ENCODE data around the gene CTSF.

- TF ChIP-seq, protein P1, sequence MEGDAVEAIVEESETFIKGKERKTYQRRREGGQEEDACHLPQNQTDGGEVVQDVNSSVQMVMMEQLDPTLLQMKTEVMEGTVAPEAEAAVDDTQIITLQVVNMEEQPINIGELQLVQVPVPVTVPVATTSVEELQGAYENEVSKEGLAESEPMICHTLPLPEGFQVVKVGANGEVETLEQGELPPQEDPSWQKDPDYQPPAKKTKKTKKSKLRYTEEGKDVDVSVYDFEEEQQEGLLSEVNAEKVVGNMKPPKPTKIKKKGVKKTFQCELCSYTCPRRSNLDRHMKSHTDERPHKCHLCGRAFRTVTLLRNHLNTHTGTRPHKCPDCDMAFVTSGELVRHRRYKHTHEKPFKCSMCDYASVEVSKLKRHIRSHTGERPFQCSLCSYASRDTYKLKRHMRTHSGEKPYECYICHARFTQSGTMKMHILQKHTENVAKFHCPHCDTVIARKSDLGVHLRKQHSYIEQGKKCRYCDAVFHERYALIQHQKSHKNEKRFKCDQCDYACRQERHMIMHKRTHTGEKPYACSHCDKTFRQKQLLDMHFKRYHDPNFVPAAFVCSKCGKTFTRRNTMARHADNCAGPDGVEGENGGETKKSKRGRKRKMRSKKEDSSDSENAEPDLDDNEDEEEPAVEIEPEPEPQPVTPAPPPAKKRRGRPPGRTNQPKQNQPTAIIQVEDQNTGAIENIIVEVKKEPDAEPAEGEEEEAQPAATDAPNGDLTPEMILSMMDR (IDR thresholded peaks at IDR 0.05) = no peak
- TF ChIP-seq, protein P2, sequence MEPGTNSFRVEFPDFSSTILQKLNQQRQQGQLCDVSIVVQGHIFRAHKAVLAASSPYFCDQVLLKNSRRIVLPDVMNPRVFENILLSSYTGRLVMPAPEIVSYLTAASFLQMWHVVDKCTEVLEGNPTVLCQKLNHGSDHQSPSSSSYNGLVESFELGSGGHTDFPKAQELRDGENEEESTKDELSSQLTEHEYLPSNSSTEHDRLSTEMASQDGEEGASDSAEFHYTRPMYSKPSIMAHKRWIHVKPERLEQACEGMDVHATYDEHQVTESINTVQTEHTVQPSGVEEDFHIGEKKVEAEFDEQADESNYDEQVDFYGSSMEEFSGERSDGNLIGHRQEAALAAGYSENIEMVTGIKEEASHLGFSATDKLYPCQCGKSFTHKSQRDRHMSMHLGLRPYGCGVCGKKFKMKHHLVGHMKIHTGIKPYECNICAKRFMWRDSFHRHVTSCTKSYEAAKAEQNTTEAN (CRISPR knock-in tag; IDR thresholded peaks at IDR 0.05) = no peak
- TF ChIP-seq, protein P3, sequence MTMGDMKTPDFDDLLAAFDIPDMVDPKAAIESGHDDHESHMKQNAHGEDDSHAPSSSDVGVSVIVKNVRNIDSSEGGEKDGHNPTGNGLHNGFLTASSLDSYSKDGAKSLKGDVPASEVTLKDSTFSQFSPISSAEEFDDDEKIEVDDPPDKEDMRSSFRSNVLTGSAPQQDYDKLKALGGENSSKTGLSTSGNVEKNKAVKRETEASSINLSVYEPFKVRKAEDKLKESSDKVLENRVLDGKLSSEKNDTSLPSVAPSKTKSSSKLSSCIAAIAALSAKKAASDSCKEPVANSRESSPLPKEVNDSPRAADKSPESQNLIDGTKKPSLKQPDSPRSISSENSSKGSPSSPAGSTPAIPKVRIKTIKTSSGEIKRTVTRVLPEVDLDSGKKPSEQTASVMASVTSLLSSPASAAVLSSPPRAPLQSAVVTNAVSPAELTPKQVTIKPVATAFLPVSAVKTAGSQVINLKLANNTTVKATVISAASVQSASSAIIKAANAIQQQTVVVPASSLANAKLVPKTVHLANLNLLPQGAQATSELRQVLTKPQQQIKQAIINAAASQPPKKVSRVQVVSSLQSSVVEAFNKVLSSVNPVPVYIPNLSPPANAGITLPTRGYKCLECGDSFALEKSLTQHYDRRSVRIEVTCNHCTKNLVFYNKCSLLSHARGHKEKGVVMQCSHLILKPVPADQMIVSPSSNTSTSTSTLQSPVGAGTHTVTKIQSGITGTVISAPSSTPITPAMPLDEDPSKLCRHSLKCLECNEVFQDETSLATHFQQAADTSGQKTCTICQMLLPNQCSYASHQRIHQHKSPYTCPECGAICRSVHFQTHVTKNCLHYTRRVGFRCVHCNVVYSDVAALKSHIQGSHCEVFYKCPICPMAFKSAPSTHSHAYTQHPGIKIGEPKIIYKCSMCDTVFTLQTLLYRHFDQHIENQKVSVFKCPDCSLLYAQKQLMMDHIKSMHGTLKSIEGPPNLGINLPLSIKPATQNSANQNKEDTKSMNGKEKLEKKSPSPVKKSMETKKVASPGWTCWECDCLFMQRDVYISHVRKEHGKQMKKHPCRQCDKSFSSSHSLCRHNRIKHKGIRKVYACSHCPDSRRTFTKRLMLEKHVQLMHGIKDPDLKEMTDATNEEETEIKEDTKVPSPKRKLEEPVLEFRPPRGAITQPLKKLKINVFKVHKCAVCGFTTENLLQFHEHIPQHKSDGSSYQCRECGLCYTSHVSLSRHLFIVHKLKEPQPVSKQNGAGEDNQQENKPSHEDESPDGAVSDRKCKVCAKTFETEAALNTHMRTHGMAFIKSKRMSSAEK (CRISPR knock-in tag; IDR thresholded peaks at IDR 0.05; ENCODE audit: borderline replicate concordance) = no peak
- TF ChIP-seq MAX (CRISPR knock-in tag; IDR thresholded peaks at IDR 0.05) (no peak), ZBTB21 (CRISPR knock-in tag; IDR thresholded peaks at IDR 0.05; ENCODE audit: borderline replicate concordance) (no peak), JUN (CRISPR knock-in tag; IDR thresholded peaks at IDR 0.05) (no peak)
- TF ChIP-seq, protein P4, sequence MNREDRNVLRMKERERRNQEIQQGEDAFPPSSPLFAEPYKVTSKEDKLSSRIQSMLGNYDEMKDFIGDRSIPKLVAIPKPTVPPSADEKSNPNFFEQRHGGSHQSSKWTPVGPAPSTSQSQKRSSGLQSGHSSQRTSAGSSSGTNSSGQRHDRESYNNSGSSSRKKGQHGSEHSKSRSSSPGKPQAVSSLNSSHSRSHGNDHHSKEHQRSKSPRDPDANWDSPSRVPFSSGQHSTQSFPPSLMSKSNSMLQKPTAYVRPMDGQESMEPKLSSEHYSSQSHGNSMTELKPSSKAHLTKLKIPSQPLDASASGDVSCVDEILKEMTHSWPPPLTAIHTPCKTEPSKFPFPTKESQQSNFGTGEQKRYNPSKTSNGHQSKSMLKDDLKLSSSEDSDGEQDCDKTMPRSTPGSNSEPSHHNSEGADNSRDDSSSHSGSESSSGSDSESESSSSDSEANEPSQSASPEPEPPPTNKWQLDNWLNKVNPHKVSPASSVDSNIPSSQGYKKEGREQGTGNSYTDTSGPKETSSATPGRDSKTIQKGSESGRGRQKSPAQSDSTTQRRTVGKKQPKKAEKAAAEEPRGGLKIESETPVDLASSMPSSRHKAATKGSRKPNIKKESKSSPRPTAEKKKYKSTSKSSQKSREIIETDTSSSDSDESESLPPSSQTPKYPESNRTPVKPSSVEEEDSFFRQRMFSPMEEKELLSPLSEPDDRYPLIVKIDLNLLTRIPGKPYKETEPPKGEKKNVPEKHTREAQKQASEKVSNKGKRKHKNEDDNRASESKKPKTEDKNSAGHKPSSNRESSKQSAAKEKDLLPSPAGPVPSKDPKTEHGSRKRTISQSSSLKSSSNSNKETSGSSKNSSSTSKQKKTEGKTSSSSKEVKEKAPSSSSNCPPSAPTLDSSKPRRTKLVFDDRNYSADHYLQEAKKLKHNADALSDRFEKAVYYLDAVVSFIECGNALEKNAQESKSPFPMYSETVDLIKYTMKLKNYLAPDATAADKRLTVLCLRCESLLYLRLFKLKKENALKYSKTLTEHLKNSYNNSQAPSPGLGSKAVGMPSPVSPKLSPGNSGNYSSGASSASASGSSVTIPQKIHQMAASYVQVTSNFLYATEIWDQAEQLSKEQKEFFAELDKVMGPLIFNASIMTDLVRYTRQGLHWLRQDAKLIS (CRISPR knock-in tag; IDR thresholded peaks at IDR 0.05; ENCODE audit: borderline replicate concordance) = no peak
- TF ChIP-seq, protein P5, sequence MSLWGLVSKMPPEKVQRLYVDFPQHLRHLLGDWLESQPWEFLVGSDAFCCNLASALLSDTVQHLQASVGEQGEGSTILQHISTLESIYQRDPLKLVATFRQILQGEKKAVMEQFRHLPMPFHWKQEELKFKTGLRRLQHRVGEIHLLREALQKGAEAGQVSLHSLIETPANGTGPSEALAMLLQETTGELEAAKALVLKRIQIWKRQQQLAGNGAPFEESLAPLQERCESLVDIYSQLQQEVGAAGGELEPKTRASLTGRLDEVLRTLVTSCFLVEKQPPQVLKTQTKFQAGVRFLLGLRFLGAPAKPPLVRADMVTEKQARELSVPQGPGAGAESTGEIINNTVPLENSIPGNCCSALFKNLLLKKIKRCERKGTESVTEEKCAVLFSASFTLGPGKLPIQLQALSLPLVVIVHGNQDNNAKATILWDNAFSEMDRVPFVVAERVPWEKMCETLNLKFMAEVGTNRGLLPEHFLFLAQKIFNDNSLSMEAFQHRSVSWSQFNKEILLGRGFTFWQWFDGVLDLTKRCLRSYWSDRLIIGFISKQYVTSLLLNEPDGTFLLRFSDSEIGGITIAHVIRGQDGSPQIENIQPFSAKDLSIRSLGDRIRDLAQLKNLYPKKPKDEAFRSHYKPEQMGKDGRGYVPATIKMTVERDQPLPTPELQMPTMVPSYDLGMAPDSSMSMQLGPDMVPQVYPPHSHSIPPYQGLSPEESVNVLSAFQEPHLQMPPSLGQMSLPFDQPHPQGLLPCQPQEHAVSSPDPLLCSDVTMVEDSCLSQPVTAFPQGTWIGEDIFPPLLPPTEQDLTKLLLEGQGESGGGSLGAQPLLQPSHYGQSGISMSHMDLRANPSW (CRISPR knock-in tag; conservative IDR thresholded peaks at IDR 0.05; ENCODE audit: low read depth) = no peak
These were observed 41.6 kb upstream of the CTSF start for GRCh38 chr11:66609721-66610617.

Data from WTC11 (cell line).